Measurements from ENCODE around the gene MS4A8. TPM values are rescaled to one million over a fixed set of nuclear protein-coding genes. Genes with fewer than 3 reads are reported as not detected.

MS4A8 gene
- total RNA-seq, 2 donors from 2014 or later: not detected

DNA sequence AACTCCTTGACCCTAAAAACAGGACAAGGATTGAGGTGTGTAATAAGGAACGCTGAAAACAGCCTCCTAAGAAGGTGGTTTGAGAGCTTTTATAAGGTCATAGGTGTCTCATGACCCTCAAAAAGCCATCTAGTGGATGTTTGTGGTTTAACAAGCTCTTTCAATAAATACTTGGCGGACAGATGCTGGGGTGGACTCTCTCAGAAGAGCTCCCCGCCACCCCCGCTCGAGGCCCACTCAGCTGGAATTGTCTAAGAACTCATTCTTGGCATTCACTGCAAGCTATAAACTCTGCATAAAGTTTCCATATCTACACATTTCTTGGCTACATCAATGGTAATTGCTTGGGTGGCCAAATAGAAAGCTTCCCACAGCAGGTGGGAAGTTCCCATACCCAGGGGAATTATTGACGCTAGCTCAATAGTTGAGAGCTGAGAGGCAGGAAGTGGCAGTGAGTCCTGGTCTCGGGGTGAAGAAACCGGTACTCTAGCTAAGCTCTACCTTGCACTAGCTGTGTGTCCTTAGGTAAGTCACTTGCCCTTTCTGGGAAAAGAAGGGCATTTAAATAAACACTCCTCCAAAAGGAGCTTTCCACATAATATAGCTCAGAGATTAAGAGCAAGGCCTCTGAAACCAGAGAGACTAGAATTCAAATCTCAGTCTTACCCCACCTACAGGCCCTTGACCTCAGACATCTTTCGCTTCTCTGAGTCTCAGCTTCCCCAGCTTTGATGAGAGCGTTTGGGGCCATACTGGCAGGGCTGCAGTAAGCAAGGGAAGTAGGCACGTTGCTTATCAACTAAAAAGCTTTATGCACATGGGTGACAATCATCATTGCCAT, 63.7 kb downstream of the MS4A8 start:
- TF ChIP-seq CTCF (IDR thresholded peaks at IDR 0.05): no peak
- H3K9me3 ChIP-seq: no peaks in the 10 kb centered on the region
- H3K27ac ChIP-seq: no peak overlapping the region
- H3K4me1 ChIP-seq: peaks cover 0 to 5% of the 10 kb centered on the region in 2 donors
- no peak for DNase-seq (ENCODE audit: low spot score)
- H3K27me3 ChIP-seq: no peaks in the 10 kb centered on the region
- no peaks in the 10 kb centered on the region for H3K36me3 ChIP-seq
- no peak overlapping the region for H3K4me3 ChIP-seq

DNA sequence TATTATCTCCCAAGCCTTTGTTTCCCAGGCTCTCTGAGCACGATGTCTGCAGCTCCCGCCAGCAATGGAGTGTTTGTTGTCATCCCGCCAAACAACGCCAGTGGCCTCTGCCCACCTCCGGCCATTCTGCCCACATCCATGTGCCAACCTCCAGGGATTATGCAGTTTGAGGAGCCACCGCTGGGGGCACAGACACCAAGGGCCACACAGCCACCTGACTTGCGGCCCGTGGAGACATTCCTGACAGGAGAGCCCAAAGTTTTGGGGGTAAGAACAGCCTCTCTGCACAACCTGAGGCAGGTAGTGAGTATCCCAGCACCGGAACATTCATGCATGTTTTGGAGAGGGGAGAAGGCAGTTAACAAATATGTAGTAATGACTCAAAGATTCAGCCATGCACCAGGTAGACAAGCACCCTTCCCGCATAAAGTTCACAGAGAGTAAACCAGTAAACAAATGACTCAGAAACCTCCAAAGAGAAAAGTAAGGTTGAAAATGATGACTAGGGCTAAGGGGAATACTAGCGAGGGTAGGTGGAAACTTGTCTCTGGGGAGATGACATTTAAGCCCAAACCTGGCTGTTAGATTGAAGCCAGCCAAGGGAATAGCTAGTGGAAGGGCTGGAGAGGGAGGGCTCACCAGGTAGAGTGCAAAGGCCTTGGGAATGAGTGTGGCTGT, 64.4 kb downstream of the MS4A8 start:
- H3K36me3 ChIP-seq: no peaks in the 10 kb centered on the region
- H3K4me1 ChIP-seq: peaks cover 0 to 5% of the 10 kb centered on the region in 2 donors
- H3K27me3 ChIP-seq: no peaks in the 10 kb centered on the region
- H3K4me3 ChIP-seq: no peak overlapping the region
- no peaks in the 10 kb centered on the region for H3K9me3 ChIP-seq
- no peak for DNase-seq (ENCODE audit: low spot score)
- no peak overlapping the region for H3K27ac ChIP-seq
- TF ChIP-seq CTCF (IDR thresholded peaks at IDR 0.05): no peak

DNA sequence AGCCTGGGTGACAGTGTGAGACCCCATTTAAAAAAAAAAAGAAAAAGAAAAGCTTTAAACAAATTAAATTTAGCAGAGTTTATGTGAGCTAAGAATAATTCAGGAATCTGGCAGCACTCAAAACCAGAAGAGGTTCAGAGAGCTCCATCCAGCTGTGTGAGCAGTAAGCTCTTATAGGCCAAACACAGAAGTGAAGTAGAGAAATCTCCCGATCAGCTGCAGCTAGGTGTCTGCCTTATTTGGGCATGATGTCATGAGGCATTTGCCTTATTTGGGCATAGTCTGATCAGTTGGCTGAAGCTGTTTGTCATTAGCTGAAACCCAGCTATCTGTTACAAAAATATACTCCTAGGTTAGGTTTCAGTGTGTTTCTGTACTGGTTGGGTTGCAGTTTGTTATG, 65.5 kb downstream of the MS4A8 start:
- no peak for TF ChIP-seq CTCF (IDR thresholded peaks at IDR 0.05)
- Histone ChIP-seq H3K4me3 (no peak overlapping the region), H3K9me3 (no peaks in the 10 kb centered on the region), H3K27me3 (no peaks in the 10 kb centered on the region), H3K36me3 (no peaks in the 10 kb centered on the region), H3K4me1 (peaks cover 0 to 2% of the 10 kb centered on the region in 2 donors), H3K27ac (no peak overlapping the region)
- DNase-seq (ENCODE audit: low spot score): no peak

- H3K27ac ChIP-seq: no peak overlapping the region
- no peak overlapping the region for H3K4me3 ChIP-seq
- H3K4me1 ChIP-seq: no peaks in the 10 kb centered on the region
- no peaks in the 10 kb centered on the region for H3K27me3 ChIP-seq
- H3K9me3 ChIP-seq: no peaks in the 10 kb centered on the region
- H3K36me3 ChIP-seq: no peaks in the 10 kb centered on the region
- no peak for TF ChIP-seq CTCF (IDR thresholded peaks at IDR 0.05)
- no peak for DNase-seq (ENCODE audit: low spot score)
These were observed 65.9 kb downstream of the MS4A8 start for GRCh38 chr11:60765355-60765754.

Other genes with a start within 250 kb of the MS4A8 start
- not detected for gene MS4A1, start 243.8 kb upstream of the MS4A8 start, total RNA-seq
- not detected for gene MS4A12, start 206.8 kb upstream of the MS4A8 start, total RNA-seq
- not detected for gene MS4A13, start 184.2 kb upstream of the MS4A8 start, total RNA-seq
- not detected for gene MS4A18, start 25.1 kb downstream of the MS4A8 start, total RNA-seq
- gene MS4A15, start 57.3 kb downstream of the MS4A8 start, total RNA-seq: not detected
- not detected for gene MS4A10, start 85.7 kb downstream of the MS4A8 start, total RNA-seq
- gene CCDC86, start 142.5 kb downstream of the MS4A8 start, total RNA-seq: 10 to 100 TPM in 1 of 2 donors, 1 to 10 TPM in 1; 9.1 to 10.2 TPM
- gene PTGDR2, start 156.3 kb downstream of the MS4A8 start, total RNA-seq: 1 to 10 TPM in 1 of 2 donors, not detected in 1; 1.3 TPM
- gene ZP1, start 167.9 kb downstream of the MS4A8 start, total RNA-seq: not detected
- gene PRPF19, start 207.0 kb downstream of the MS4A8 start, total RNA-seq: 10 to 100 TPM; 20.3 to 46.2 TPM
- gene TMEM109, start 214.5 kb downstream of the MS4A8 start, total RNA-seq: 100 to 1,000 TPM; 119 to 124 TPM
- 1 to 10 TPM; 7.5 to 8.4 TPM for gene TMEM132A, start 224.8 kb downstream of the MS4A8 start, total RNA-seq

Data from right atrium auricular region (tissue), 2 donors.